MM.1S (cell line): ENCODE results near the gene APOBEC4.

Source experiments
- CTCF ChIP-seq: fragments of 300-600 bp; sonication (generic); IDR thresholded peaks from 2 replicates; pipeline ENCODE4 v1.5.1; 2016; ENCODE audit warnings: antibody characterized with exemption, low read length, mixed read lengths
- EZH2 ChIP-seq: fragments of 300-600 bp; sonication (generic); optimal IDR thresholded peaks from 2 replicates; pipeline ENCODE3; 2017; ENCODE audit warnings: low read depth, mild to moderate bottlenecking, antibody characterized with exemption, low read length, mixed read lengths
- EZH2phosphoT487 ChIP-seq: fragments of 300-600 bp; sonication (generic); IDR thresholded peaks from 2 replicates; pipeline ENCODE4 v1.6.1; 2018; ENCODE audit warnings: antibody characterized with exemption, low read length

- TF ChIP-seq CTCF (no peak), EZH2 (no peak), EZH2phosphoT487 (no peak)
Observed at GRCh38 chr1:183605904-183606303, 47.2 kb downstream of the APOBEC4 start.
